GM23248 (cell line): Measurements from ENCODE around the gene CAMSAP3.

ENCODE experiments used
- EZH2 ChIP-seq: fragments of 200-600 bp; sonication (generic); IDR thresholded peaks from 2 replicates; pipeline ENCODE4 v1.6.1; 2018; ENCODE audit warnings: antibody characterized with exemption, mild to moderate bottlenecking; ENCODE audit not compliant: insufficient read depth, poor library complexity, severe bottlenecking
- EZH2phosphoT487 ChIP-seq: fragments of 200-600 bp; sonication (generic); IDR thresholded peaks from 2 replicates; pipeline ENCODE4 v1.6.1; 2018; ENCODE audit warnings: antibody characterized with exemption, moderate library complexity, mild to moderate bottlenecking, low read depth; ENCODE audit not compliant: insufficient read depth

- TF ChIP-seq EZH2phosphoT487 (no peak), EZH2 (no peak)
These were observed 33.1 kb downstream of the CAMSAP3 start for GRCh38 chr19:7628589-7629311.
